ENCODE data around the gene PAX4. TPM values are rescaled to one million over a fixed set of nuclear protein-coding genes. Genes with fewer than 3 reads are reported as not detected.

The PAX4 gene
- polyA plus RNA-seq, 1 experiment, result not detected

DNA sequence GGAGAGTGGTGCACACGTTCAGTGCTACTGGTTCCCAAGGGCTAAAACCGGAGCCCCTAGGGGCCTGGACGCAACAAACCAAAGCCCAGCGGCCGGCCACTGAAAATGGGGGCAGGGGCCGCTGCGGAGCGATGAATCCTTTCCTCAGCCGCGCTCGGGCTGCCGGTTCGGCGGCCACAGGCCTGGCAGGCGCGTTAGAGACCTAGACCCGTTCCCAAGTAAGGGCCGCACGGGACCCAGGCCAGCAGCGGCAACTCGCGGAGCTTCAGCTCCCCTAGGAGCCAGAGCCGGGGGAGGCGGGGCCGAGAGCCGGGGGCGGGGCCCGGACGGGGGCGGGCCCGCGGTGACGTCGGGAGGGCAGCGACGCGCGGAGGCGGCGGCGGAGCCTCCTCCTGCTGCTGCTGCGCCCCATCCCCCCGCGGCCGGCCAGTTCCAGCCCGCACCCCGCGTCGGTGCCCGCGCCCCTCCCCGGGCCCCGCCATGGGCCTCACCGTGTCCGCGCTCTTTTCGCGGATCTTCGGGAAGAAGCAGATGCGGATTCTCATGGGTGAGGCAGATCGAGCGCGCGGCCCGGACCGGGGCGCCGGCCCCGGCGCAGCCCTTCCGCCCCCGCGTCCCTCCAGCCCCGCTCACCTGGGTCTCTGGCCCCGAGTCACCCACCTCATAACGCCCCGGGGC, 29.8 kb downstream of the PAX4 start, which contains the start of gene ARF5:
ARF5 (plus strand) TSS at position 393 of the 678 bp plus-strand sequence; CDS start at position 481, 88 bp downstream.
- ChIA-PET CTCF (interaction anchor here (0.6 to 2.0 kb wide), 10 partner anchors 17 to 622 kb away, joined by 3 to 12 read pairs (median 4); no protein-coding TSS in a partner anchor), POLR2A (interaction anchor here (0.6 kb wide), 2 partner anchors 372 to 374 kb away, joined by 3 read pairs; no protein-coding TSS in a partner anchor)
- TF ChIP-seq, protein P1, sequence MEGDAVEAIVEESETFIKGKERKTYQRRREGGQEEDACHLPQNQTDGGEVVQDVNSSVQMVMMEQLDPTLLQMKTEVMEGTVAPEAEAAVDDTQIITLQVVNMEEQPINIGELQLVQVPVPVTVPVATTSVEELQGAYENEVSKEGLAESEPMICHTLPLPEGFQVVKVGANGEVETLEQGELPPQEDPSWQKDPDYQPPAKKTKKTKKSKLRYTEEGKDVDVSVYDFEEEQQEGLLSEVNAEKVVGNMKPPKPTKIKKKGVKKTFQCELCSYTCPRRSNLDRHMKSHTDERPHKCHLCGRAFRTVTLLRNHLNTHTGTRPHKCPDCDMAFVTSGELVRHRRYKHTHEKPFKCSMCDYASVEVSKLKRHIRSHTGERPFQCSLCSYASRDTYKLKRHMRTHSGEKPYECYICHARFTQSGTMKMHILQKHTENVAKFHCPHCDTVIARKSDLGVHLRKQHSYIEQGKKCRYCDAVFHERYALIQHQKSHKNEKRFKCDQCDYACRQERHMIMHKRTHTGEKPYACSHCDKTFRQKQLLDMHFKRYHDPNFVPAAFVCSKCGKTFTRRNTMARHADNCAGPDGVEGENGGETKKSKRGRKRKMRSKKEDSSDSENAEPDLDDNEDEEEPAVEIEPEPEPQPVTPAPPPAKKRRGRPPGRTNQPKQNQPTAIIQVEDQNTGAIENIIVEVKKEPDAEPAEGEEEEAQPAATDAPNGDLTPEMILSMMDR (IDR thresholded peaks at IDR 0.05; ENCODE audit: insufficient read depth, low read depth, low read length), result no peak
- no peak for DNase-seq (ENCODE audit: low read depth)
- Histone ChIP-seq H3K36me3 (ENCODE audit: control insufficient read depth, insufficient read depth, low read length) (peaks cover 11% of the 10 kb centered on the region), H3K27me3 (ENCODE audit: control insufficient read depth, insufficient read depth, low read length) (no peaks in the 10 kb centered on the region), H3K4me3 (ENCODE audit: low read depth, low read length) (peak within 1 kb of the TSS; percentile 63)

DNA sequence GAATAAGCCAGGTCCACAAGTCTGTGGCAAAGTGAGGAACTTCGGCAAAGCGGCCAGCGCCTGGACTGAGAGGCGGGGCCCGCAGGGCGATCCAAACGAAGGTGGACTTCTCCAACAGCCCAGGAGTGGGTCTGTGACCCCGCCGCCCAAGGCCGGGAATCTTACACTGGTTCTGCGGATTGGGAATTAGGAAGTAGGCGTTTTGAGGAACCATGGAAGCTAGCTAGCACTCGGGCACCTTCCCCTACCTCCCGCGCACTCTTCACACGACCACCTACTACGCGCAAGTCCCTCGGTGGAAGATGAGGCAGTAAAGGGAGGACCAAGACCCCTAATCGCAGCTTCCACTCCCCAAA, 30.3 kb downstream of the PAX4 start:
- DNase-seq (ENCODE audit: low read depth), result no peak

DNA sequence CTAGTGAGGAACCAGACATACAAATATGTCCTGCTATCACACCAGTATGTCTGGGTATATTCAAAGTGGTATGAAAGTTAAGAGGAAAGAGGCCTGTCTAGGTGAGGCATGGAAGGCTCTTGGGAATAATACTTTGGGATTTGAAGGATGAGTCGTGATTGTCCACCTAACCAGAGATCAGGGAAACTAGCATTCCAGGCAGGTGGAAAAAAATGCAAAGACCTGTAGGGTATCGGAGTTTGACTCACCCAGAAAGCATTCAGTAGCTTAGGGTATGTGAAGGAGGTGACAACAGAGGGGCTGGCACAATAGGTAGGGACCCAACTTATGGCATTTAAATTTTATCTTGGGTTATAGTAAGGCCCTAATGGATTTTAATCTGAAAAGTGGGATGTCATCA, 31.6 kb downstream of the PAX4 start:
- CTCF ChIA-PET, result interaction anchor here (1.1 to 1.4 kb wide), 3 partner anchors 459 to 625 kb away, joined by 3 read pairs; no protein-coding TSS in a partner anchor
- H3K36me3 ChIP-seq (ENCODE audit: control insufficient read depth, insufficient read depth, low read length), result peaks cover 21% of the 10 kb centered on the region
- DNase-seq (ENCODE audit: low read depth), result no peak
- TF ChIP-seq, protein P1 (IDR thresholded peaks at IDR 0.05; ENCODE audit: insufficient read depth, low read depth, low read length), result no peak
- H3K27me3 ChIP-seq (ENCODE audit: control insufficient read depth, insufficient read depth, low read length), result no peaks in the 10 kb centered on the region
- POLR2A ChIA-PET, result no interaction called here
- no peak overlapping the region for H3K4me3 ChIP-seq (ENCODE audit: low read depth, low read length)

More for the DNA sequence above, 30.3 kb downstream of the PAX4 start:
- peaks cover 15% of the 10 kb centered on the region for H3K36me3 ChIP-seq (ENCODE audit: control insufficient read depth, insufficient read depth, low read length)
- H3K27me3 ChIP-seq (ENCODE audit: control insufficient read depth, insufficient read depth, low read length), result no peaks in the 10 kb centered on the region
- H3K4me3 ChIP-seq (ENCODE audit: low read depth, low read length), result peak overlapping the region; percentile 63
- POLR2A ChIA-PET, result interaction anchor here (0.6 kb wide), 2 partner anchors 372 to 374 kb away, joined by 3 read pairs; no protein-coding TSS in a partner anchor
- CTCF ChIA-PET, result interaction anchor here (1.3 to 2.0 kb wide), 2 partner anchors 468 to 622 kb away, joined by 3 to 8 read pairs; no protein-coding TSS in a partner anchor
- TF ChIP-seq, protein P1 (IDR thresholded peaks at IDR 0.05; ENCODE audit: insufficient read depth, low read depth, low read length), result no peak

DNA sequence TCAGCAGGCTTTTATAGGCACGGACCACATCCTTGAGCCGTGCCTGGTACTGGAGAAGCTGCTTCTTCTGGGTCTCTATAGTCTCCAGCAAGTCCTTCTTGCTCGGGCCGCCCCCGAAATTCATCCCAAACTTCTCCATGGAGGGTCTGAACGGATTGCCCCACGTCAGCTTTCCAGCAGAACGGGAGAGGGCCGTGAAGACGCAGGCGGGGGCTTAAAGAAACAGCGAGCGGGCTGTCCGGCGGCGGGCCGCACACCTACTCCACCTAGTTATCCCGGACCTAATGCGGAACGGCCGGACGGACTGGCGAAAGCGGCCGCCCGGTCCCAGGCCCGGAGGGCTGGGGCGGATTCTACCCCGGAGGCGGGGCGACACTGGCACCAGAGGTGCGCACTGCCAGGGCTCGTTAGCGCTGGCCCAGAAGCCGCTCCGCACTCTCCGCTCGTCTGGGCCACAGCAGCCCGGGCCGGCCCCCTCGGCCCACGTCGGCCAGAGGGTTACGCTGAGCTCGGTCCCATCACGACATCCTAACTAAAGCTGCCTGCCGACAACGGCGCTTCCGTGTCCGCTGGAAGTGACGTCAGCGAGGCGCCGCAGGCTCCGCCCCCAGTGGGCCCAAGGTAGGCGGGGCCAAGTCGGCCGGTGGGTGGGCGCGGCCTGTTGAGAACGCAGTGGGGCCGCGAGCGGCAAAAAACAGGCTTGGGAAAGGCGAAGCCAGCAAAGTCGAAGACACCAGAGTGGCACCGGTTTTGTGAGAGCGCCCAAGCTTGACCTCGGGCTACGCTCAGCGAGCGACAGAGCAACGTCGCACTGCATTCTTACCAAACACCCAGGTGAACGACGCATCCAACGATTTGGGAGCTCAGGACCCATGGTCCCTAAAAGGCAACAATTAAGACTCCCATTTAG, 32.6 kb downstream of the PAX4 start, which contains the start of gene GCC1:
GCC1 (minus strand) TSS at position 553 of the 910 bp plus-strand sequence; CDS start at position 139, 414 bp downstream.
- POLR2A ChIA-PET, result no interaction called here

More for the DNA sequence above, 32.6 kb downstream of the PAX4 start, which contains the start of gene GCC1:
- peak within 1 kb of the TSS; percentile 81 for H3K4me3 ChIP-seq (ENCODE audit: low read depth, low read length)
- CTCF ChIA-PET, result interaction anchor here (0.6 to 1.4 kb wide), 4 partner anchors 9 to 626 kb away, joined by 3 read pairs; no protein-coding TSS in a partner anchor
- TF ChIP-seq, protein P1 (IDR thresholded peaks at IDR 0.05; ENCODE audit: insufficient read depth, low read depth, low read length), result no peak
- H3K36me3 ChIP-seq (ENCODE audit: control insufficient read depth, insufficient read depth, low read length), result peaks cover 15% of the 10 kb centered on the region
- DNase-seq (ENCODE audit: low read depth), result peak; percentile 38
- H3K27me3 ChIP-seq (ENCODE audit: control insufficient read depth, insufficient read depth, low read length), result no peaks in the 10 kb centered on the region
